ENCODE measurements around the gene VPS50.
"Not testable (repeated sequence)": the region's sequence is repeated elsewhere in the genome, so short reads cannot be mapped to it uniquely, and the experiment has no call there.

VPS50 gene

GRCh38 chr7:93326291-93326690, 94.1 kb downstream of the VPS50 start:
- not testable (repeated sequence) for H3K27me3 ChIP-seq (ENCODE audit: insufficient read depth, low read length); H3K14ac ChIP-seq (ENCODE audit: low read length); H4K12ac ChIP-seq (ENCODE audit: low read depth, low read length); H3K4me2 ChIP-seq (ENCODE audit: low read length); DNase-seq; H3K36me3 ChIP-seq (ENCODE audit: control insufficient read depth in 1 of 2, insufficient read depth in 2 of 2, low read length in 2 of 2); H2BK120ac ChIP-seq (ENCODE audit: insufficient read depth, low read length, poor library complexity); H3K79me1 ChIP-seq (ENCODE audit: low read length); H3K9ac ChIP-seq (ENCODE audit: low read length); H2AK5ac ChIP-seq (ENCODE audit: low read length); H3K23ac ChIP-seq (ENCODE audit: low read length); H3K27ac ChIP-seq (ENCODE audit: low read depth, low read length); H3K4ac ChIP-seq (ENCODE audit: low read depth, low read length); H2AFZ ChIP-seq (ENCODE audit: insufficient read depth, low read length, poor library complexity); H3K4me1 ChIP-seq (ENCODE audit: control insufficient read depth in 1 of 2, insufficient read depth in 2 of 2, low read length in 2 of 2); H2BK5ac ChIP-seq (ENCODE audit: low read depth, low read length, poor library complexity); H4K91ac ChIP-seq (ENCODE audit: low read depth, low read length); H2BK12ac ChIP-seq (ENCODE audit: low read length); H4K8ac ChIP-seq (ENCODE audit: low read depth, low read length); H3K9me3 ChIP-seq (ENCODE audit: insufficient read depth, low read depth, low read length); H3K79me2 ChIP-seq (ENCODE audit: control insufficient read depth, insufficient read depth, low read length, poor library complexity); H3K18ac ChIP-seq (ENCODE audit: low read length); H3K4me3 ChIP-seq (ENCODE audit: low read depth, low read length)
- no CpG with 5 or more reads among the region's 2 CpGs for WGBS (ENCODE audit: extremely low coverage, insufficient coverage, insufficient read length)

- H3K36me3 ChIP-seq (ENCODE audit: control insufficient read depth in 1 of 2, insufficient read depth in 2 of 2, low read length in 2 of 2): no peaks in the 10 kb centered on the region
- no peaks in the 10 kb centered on the region for H3K4me1 ChIP-seq (ENCODE audit: control insufficient read depth in 1 of 2, insufficient read depth in 2 of 2, low read length in 2 of 2)
- H3K4ac ChIP-seq (ENCODE audit: low read depth, low read length): no peak overlapping the region
- H3K9ac ChIP-seq (ENCODE audit: low read length): no peak overlapping the region
- H4K91ac ChIP-seq (ENCODE audit: low read depth, low read length): no peak overlapping the region
- no peak overlapping the region for H2AK5ac ChIP-seq (ENCODE audit: low read length)
- no peaks in the 10 kb centered on the region for H3K79me2 ChIP-seq (ENCODE audit: control insufficient read depth, insufficient read depth, low read length, poor library complexity)
- H3K9me3 ChIP-seq (ENCODE audit: insufficient read depth, low read depth, low read length): no peaks in the 10 kb centered on the region
- no peak overlapping the region for H3K18ac ChIP-seq (ENCODE audit: low read length)
- H3K4me2 ChIP-seq (ENCODE audit: low read length): no peak overlapping the region
- no peaks in the 10 kb centered on the region for H3K27me3 ChIP-seq (ENCODE audit: insufficient read depth, low read length)
- H2AFZ ChIP-seq (ENCODE audit: insufficient read depth, low read length, poor library complexity): no peak overlapping the region
- no peak overlapping the region for H2BK120ac ChIP-seq (ENCODE audit: insufficient read depth, low read length, poor library complexity)
- peak; percentile 45 to 88 for DNase-seq
- no peak overlapping the region for H3K23ac ChIP-seq (ENCODE audit: low read length)
- no CpG with 5 or more reads among the region's 3 CpGs for WGBS (ENCODE audit: extremely low coverage, insufficient coverage, insufficient read length)
- H2BK12ac ChIP-seq (ENCODE audit: low read length): no peak overlapping the region
- no peak overlapping the region for H3K14ac ChIP-seq (ENCODE audit: low read length)
- no peak overlapping the region for H3K4me3 ChIP-seq (ENCODE audit: low read depth, low read length)
- no peak overlapping the region for H4K12ac ChIP-seq (ENCODE audit: low read depth, low read length)
- no peak overlapping the region for H4K8ac ChIP-seq (ENCODE audit: low read depth, low read length)
- no peaks in the 10 kb centered on the region for H3K79me1 ChIP-seq (ENCODE audit: low read length)
- H2BK5ac ChIP-seq (ENCODE audit: low read depth, low read length, poor library complexity): no peak overlapping the region
- H3K27ac ChIP-seq (ENCODE audit: low read depth, low read length): no peak overlapping the region
These were observed 95.0 kb downstream of the VPS50 start for GRCh38 chr7:93327006-93327633.

GRCh38 chr7:93331706-93332105, 99.5 kb downstream of the VPS50 start:
- no peak overlapping the region for H3K14ac ChIP-seq (ENCODE audit: low read length)
- H2BK5ac ChIP-seq (ENCODE audit: low read depth, low read length, poor library complexity): no peak overlapping the region
- H2AFZ ChIP-seq (ENCODE audit: insufficient read depth, low read length, poor library complexity): no peak overlapping the region
- H3K27ac ChIP-seq (ENCODE audit: low read depth, low read length): no peak overlapping the region
- no peak overlapping the region for H4K12ac ChIP-seq (ENCODE audit: low read depth, low read length)
- no peaks in the 10 kb centered on the region for H3K9me3 ChIP-seq (ENCODE audit: insufficient read depth, low read depth, low read length)
- H3K18ac ChIP-seq (ENCODE audit: low read length): no peak overlapping the region
- no peaks in the 10 kb centered on the region for H3K27me3 ChIP-seq (ENCODE audit: insufficient read depth, low read length)
- no peak overlapping the region for H2BK120ac ChIP-seq (ENCODE audit: insufficient read depth, low read length, poor library complexity)
- no peak overlapping the region for H3K4me3 ChIP-seq (ENCODE audit: low read depth, low read length)
- no peak overlapping the region for H4K91ac ChIP-seq (ENCODE audit: low read depth, low read length)
- WGBS (ENCODE audit: extremely low coverage, insufficient coverage, insufficient read length): no CpG with 5 or more reads among the region's 3 CpGs
- DNase-seq: peak in 1 of 2 donors; percentile 55
- no peak overlapping the region for H4K8ac ChIP-seq (ENCODE audit: low read depth, low read length)
- H3K9ac ChIP-seq (ENCODE audit: low read length): no peak overlapping the region
- H3K79me1 ChIP-seq (ENCODE audit: low read length): no peaks in the 10 kb centered on the region
- no peaks in the 10 kb centered on the region for H3K36me3 ChIP-seq (ENCODE audit: control insufficient read depth in 1 of 2, insufficient read depth in 2 of 2, low read length in 2 of 2)
- H3K23ac ChIP-seq (ENCODE audit: low read length): no peak overlapping the region
- no peak overlapping the region for H2BK12ac ChIP-seq (ENCODE audit: low read length)
- H3K4me2 ChIP-seq (ENCODE audit: low read length): no peak overlapping the region
- H3K4ac ChIP-seq (ENCODE audit: low read depth, low read length): no peak overlapping the region
- H3K79me2 ChIP-seq (ENCODE audit: control insufficient read depth, insufficient read depth, low read length, poor library complexity): no peaks in the 10 kb centered on the region
- no peak overlapping the region for H2AK5ac ChIP-seq (ENCODE audit: low read length)
- no peaks in the 10 kb centered on the region for H3K4me1 ChIP-seq (ENCODE audit: control insufficient read depth in 1 of 2, insufficient read depth in 2 of 2, low read length in 2 of 2)

- no peak overlapping the region for H2BK120ac ChIP-seq (ENCODE audit: insufficient read depth, low read length, poor library complexity)
- no peaks in the 10 kb centered on the region for H3K4me1 ChIP-seq (ENCODE audit: control insufficient read depth in 1 of 2, insufficient read depth in 2 of 2, low read length in 2 of 2)
- no peaks in the 10 kb centered on the region for H3K9me3 ChIP-seq (ENCODE audit: insufficient read depth, low read depth, low read length)
- WGBS (ENCODE audit: extremely low coverage, insufficient coverage, insufficient read length): no CpG with 5 or more reads among the region's 2 CpGs
- H3K27me3 ChIP-seq (ENCODE audit: insufficient read depth, low read length): no peaks in the 10 kb centered on the region
- no peak overlapping the region for H4K12ac ChIP-seq (ENCODE audit: low read depth, low read length)
- H2AK5ac ChIP-seq (ENCODE audit: low read length): no peak overlapping the region
- H4K8ac ChIP-seq (ENCODE audit: low read depth, low read length): no peak overlapping the region
- H2BK5ac ChIP-seq (ENCODE audit: low read depth, low read length, poor library complexity): no peak overlapping the region
- no peak overlapping the region for H3K18ac ChIP-seq (ENCODE audit: low read length)
- no peak overlapping the region for H3K27ac ChIP-seq (ENCODE audit: low read depth, low read length)
- no peak overlapping the region for H3K9ac ChIP-seq (ENCODE audit: low read length)
- H3K4ac ChIP-seq (ENCODE audit: low read depth, low read length): no peak overlapping the region
- H3K4me2 ChIP-seq (ENCODE audit: low read length): no peak overlapping the region
- no peak overlapping the region for H3K23ac ChIP-seq (ENCODE audit: low read length)
- no peak overlapping the region for H2BK12ac ChIP-seq (ENCODE audit: low read length)
- no peak for DNase-seq
- no peak overlapping the region for H4K91ac ChIP-seq (ENCODE audit: low read depth, low read length)
- H3K4me3 ChIP-seq (ENCODE audit: low read depth, low read length): no peak overlapping the region
- H3K79me2 ChIP-seq (ENCODE audit: control insufficient read depth, insufficient read depth, low read length, poor library complexity): no peaks in the 10 kb centered on the region
- H3K14ac ChIP-seq (ENCODE audit: low read length): no peak overlapping the region
- no peaks in the 10 kb centered on the region for H3K79me1 ChIP-seq (ENCODE audit: low read length)
- H2AFZ ChIP-seq (ENCODE audit: insufficient read depth, low read length, poor library complexity): no peak overlapping the region
- no peaks in the 10 kb centered on the region for H3K36me3 ChIP-seq (ENCODE audit: control insufficient read depth in 1 of 2, insufficient read depth in 2 of 2, low read length in 2 of 2)
These were observed 100.0 kb downstream of the VPS50 start for GRCh38 chr7:93332172-93332571.
